ENCODE data around the gene B3GALT4.

DNA sequence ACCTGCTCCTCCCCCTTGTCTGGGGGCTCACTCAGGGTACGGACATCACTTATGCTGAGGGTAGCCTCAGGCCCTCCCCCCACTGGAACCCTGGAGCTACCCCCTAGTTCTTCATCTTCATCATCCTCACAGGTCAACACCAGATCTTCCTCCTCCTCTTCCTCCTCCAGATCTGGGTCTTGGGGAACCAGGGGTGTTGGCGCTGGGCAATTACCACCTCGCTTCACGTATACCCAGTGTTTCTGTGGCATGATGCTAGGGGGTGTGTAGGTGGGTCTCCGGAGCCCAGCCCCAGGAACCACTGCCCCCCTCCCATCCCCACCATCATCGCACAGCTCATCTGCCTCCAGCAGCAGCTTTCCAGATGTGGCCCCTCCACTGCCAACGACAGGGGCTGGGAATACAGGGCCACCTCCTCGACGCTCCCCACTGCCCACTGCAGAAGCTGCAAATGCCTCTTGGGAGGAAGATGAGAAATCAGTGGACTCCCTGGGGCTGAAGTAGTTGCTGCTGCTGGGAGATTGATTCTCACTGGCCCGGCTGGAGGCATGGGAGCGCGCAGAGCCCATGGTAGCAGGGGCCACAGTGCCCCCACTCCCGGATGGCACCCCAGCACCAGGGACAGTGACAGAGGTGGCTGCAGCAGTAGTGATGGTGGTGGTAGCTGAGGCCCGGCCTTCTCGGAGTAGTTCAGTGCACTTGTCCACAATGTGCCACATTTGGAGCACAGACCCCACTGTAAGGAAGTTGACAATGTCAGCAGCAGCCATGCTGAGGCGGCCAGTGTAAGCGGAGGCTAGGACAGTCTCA, 39.1 kb downstream of the B3GALT4 start:
- TF ChIP-seq ZNF8 (CRISPR knock-in tag; IDR thresholded peaks at IDR 0.05) (no peak), TSHZ2 (CRISPR knock-in tag; IDR thresholded peaks at IDR 0.05) (no peak), ARNTL (CRISPR knock-in tag; IDR thresholded peaks at IDR 0.05; ENCODE audit: borderline replicate concordance, low read depth) (no peak), PPARA (CRISPR knock-in tag; IDR thresholded peaks at IDR 0.05; ENCODE audit: borderline replicate concordance) (no peak), CSRNP3 (CRISPR knock-in tag; IDR thresholded peaks at IDR 0.05) (no peak), ZFP3 (CRISPR knock-in tag; IDR thresholded peaks at IDR 0.05) (no peak), ZNF565 (CRISPR knock-in tag; conservative IDR thresholded peaks at IDR 0.05; ENCODE audit: low read depth) (no peak), ZFP30 (CRISPR knock-in tag; IDR thresholded peaks at IDR 0.05) (no peak), PATZ1 (CRISPR knock-in tag; IDR thresholded peaks at IDR 0.05; ENCODE audit: borderline replicate concordance) (no peak), CSDC2 (CRISPR knock-in tag; IDR thresholded peaks at IDR 0.05) (no peak), SNAI2 (CRISPR knock-in tag; IDR thresholded peaks at IDR 0.05) (no peak)
- TF ChIP-seq, protein P1, sequence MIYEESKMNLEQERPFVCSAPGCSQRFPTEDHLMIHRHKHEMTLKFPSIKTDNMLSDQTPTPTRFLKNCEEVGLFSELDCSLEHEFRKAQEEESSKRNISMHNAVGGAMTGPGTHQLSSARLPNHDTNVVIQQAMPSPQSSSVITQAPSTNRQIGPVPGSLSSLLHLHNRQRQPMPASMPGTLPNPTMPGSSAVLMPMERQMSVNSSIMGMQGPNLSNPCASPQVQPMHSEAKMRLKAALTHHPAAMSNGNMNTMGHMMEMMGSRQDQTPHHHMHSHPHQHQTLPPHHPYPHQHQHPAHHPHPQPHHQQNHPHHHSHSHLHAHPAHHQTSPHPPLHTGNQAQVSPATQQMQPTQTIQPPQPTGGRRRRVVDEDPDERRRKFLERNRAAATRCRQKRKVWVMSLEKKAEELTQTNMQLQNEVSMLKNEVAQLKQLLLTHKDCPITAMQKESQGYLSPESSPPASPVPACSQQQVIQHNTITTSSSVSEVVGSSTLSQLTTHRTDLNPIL (CRISPR knock-in tag; IDR thresholded peaks at IDR 0.05; ENCODE audit: low read depth) = no peak
